Lower leg skin (tissue), 3 donors: ENCODE results near the gene PREX1.

ENCODE experiments used
- CTCF ChIP-seq, 3 donors: fragments of 450-650 bp; IDR thresholded peaks; one replicate each; pipeline ENCODE4 v1.5.1; 2016; ENCODE audit warnings: antibody characterized with exemption in 3 of 3, mild to moderate bottlenecking in 3 of 3, moderate library complexity in 2 of 3
- POLR2A ChIP-seq, 2 donors: fragments of 450-650 bp; IDR thresholded peaks; one replicate each; pipeline ENCODE4 v1.6.1; 2016 to 2017; ENCODE audit warnings: antibody characterized with exemption in 2 of 2, mild to moderate bottlenecking in 1 of 2, moderate library complexity in 1 of 2

GRCh38 chr20:48727226-48727625, 100.6 kb downstream of the PREX1 start:
- TF ChIP-seq CTCF (IDR thresholded peaks at IDR 0.05), result no peak
- TF ChIP-seq POLR2A (IDR thresholded peaks at IDR 0.05), result no peak
